ENCODE data around the gene SNAP25.

SNAP25 gene

GRCh38 chr20:10216146-10216791 is 2.4 kb upstream of the SNAP25 start:
- TF ChIP-seq CTCF (IDR thresholded peaks at IDR 0.05; ENCODE audit: low read depth, low read length, missing control alignments) = no peak
- no peak overlapping the region for H3K4me3 ChIP-seq (ENCODE audit: low read depth, low read length)
- DNase-seq (ENCODE audit: low read depth) = no peak

- H3K4me3 ChIP-seq (ENCODE audit: low read depth, low read length) = no peak overlapping the region
- no peak for DNase-seq (ENCODE audit: low read depth)
- TF ChIP-seq CTCF (IDR thresholded peaks at IDR 0.05; ENCODE audit: low read depth, low read length, missing control alignments) = no peak
Measured at GRCh38 chr20:10217721-10218410, 764 bp upstream of the SNAP25 start.

GRCh38 chr20:10219452-10219791 is 792 bp downstream of the SNAP25 start:
- DNase-seq (ENCODE audit: low read depth) = no peak
- no peak for TF ChIP-seq CTCF (IDR thresholded peaks at IDR 0.05; ENCODE audit: low read depth, low read length, missing control alignments)
- H3K4me3 ChIP-seq (ENCODE audit: low read depth, low read length) = no peak overlapping the region

GRCh38 chr20:10219993-10220750 is 1.5 kb downstream of the SNAP25 start:
- TF ChIP-seq CTCF (IDR thresholded peaks at IDR 0.05; ENCODE audit: low read depth, low read length, missing control alignments) = no peak
- no peak for DNase-seq (ENCODE audit: low read depth)
- H3K4me3 ChIP-seq (ENCODE audit: low read depth, low read length) = no peak overlapping the region

GRCh38 chr20:10221021-10221420 is 2.4 kb downstream of the SNAP25 start:
- H3K4me3 ChIP-seq (ENCODE audit: low read depth, low read length) = no peak overlapping the region
- TF ChIP-seq CTCF (IDR thresholded peaks at IDR 0.05; ENCODE audit: low read depth, low read length, missing control alignments) = no peak
- no peak for DNase-seq (ENCODE audit: low read depth)

GRCh38 chr20:10225439-10226060 is 6.9 kb downstream of the SNAP25 start:
- no peak overlapping the region for H3K4me3 ChIP-seq (ENCODE audit: low read depth, low read length)
- peak; percentile 43 for TF ChIP-seq CTCF (IDR thresholded peaks at IDR 0.05; ENCODE audit: low read depth, low read length, missing control alignments)
- DNase-seq (ENCODE audit: low read depth) = peak; percentile 1

All from GM12864 (cell line).